Measurements from ENCODE around the gene RREB1.

RREB1 gene

GRCh38 chr6:7241709-7242645, 134.2 kb downstream of the RREB1 start:
- DNase-seq (ENCODE audit: low read depth, low spot score): no peak

GRCh38 chr6:7242835-7243178, 135.0 kb downstream of the RREB1 start:
- DNase-seq (ENCODE audit: low read depth, low spot score): no peak

GRCh38 chr6:7243179-7243981, 135.6 kb downstream of the RREB1 start:
- peak; percentile 74 for DNase-seq (ENCODE audit: low read depth, low spot score)

GRCh38 chr6:7245668-7246393, 138.1 kb downstream of the RREB1 start:
- DNase-seq (ENCODE audit: low read depth, low spot score): no peak

GRCh38 chr6:7246401-7247178, 138.8 kb downstream of the RREB1 start:
- DNase-seq (ENCODE audit: low read depth, low spot score): no peak

- no peak for DNase-seq (ENCODE audit: low read depth, low spot score)
These were observed 139.4 kb downstream of the RREB1 start for GRCh38 chr6:7247179-7247456.

- no peak for DNase-seq (ENCODE audit: low read depth, low spot score)
These were observed 140.1 kb downstream of the RREB1 start for GRCh38 chr6:7247828-7248227.

- no peak for DNase-seq (ENCODE audit: low read depth, low spot score)
These were observed 141.6 kb downstream of the RREB1 start for GRCh38 chr6:7249391-7249790.

GRCh38 chr6:7249946-7250643, 142.3 kb downstream of the RREB1 start:
- DNase-seq (ENCODE audit: low read depth, low spot score): no peak

GRCh38 chr6:7250812-7251211, 143.1 kb downstream of the RREB1 start:
- no peak for DNase-seq (ENCODE audit: low read depth, low spot score)

GRCh38 chr6:7251646-7252260, 144.0 kb downstream of the RREB1 start:
- no peak for DNase-seq (ENCODE audit: low read depth, low spot score)

- DNase-seq (ENCODE audit: low read depth, low spot score): no peak
These were observed 144.6 kb downstream of the RREB1 start for GRCh38 chr6:7252390-7252789.

- DNase-seq (ENCODE audit: low read depth, low spot score): no peak
These were observed 147.4 kb downstream of the RREB1 start for GRCh38 chr6:7254980-7255835.

- no peak for DNase-seq (ENCODE audit: low read depth, low spot score)
These were observed 148.2 kb downstream of the RREB1 start for GRCh38 chr6:7255918-7256317.

GRCh38 chr6:7256785-7257184, 149.0 kb downstream of the RREB1 start:
- no peak for DNase-seq (ENCODE audit: low read depth, low spot score)

- no peak for DNase-seq (ENCODE audit: low read depth, low spot score)
These were observed 149.9 kb downstream of the RREB1 start for GRCh38 chr6:7257521-7258230.

- no peak for DNase-seq (ENCODE audit: low read depth, low spot score)
These were observed 150.5 kb downstream of the RREB1 start for GRCh38 chr6:7258231-7258763.

- peak; percentile 29 for DNase-seq (ENCODE audit: low read depth, low spot score)
These were observed 152.7 kb downstream of the RREB1 start for GRCh38 chr6:7260291-7261031.
